ENCODE data around the gene RAF1. TPM values are rescaled to one million over a fixed set of nuclear protein-coding genes. Genes with fewer than 3 reads are reported as not detected.

RAF1 gene
- total and polyA plus RNA-seq, 2 donors (not counting 3 experiments of a cell fraction or from before 2014, with no cell fraction given): 73.8 to 86.2 TPM

GRCh38 chr3:12583280-12583679 is 80.6 kb downstream of the RAF1 start:
- Histone ChIP-seq H2AFZ (ENCODE audit: low read depth, low read length) (no peak overlapping the region), H3K27ac (ENCODE audit: insufficient read depth, low read depth, low read length) (no peak overlapping the region), H3K9me1 (replicated peaks; ENCODE audit: control insufficient read depth, extremely low read depth, insufficient read depth, low read length) (no peaks in the 10 kb centered on the region), H3K36me3 (ENCODE audit: control insufficient read depth in 2 of 2, extremely low read depth in 1 of 2, insufficient read depth in 2 of 2, low read length in 2 of 2) (peaks cover 34 to 37% of the 10 kb centered on the region in 2 experiments), H4K20me1 (replicated peaks; ENCODE audit: control insufficient read depth, extremely low read depth, insufficient read depth, low read length) (no peaks in the 10 kb centered on the region), H3K4me1 (ENCODE audit: control insufficient read depth, extremely low read depth, insufficient read depth, low read length) (peaks cover 12% of the 10 kb centered on the region), H3K79me2 (ENCODE audit: control insufficient read depth, insufficient read depth, low read length) (no peaks in the 10 kb centered on the region), H3K9ac (replicated peaks; ENCODE audit: extremely low read depth, insufficient read depth, low read length) (no peak overlapping the region), H3K27me3 (ENCODE audit: control insufficient read depth in 2 of 2, insufficient read depth in 2 of 2, low read length in 2 of 2) (no peaks in the 10 kb centered on the region), H3K9me3 (replicated peaks; ENCODE audit: control insufficient read depth, insufficient read depth, low read length) (no peaks in the 10 kb centered on the region), H3K4me3 (replicated peaks in 1 of 3; ENCODE audit: insufficient read depth in 1 of 3, low read depth in 1 of 3, low read length in 3 of 3) (no peak overlapping the region), H3K4me2 (ENCODE audit: insufficient read depth, low read length) (no peak overlapping the region)
- FAIRE-seq (no peak), DNase-seq (ENCODE audit: low read depth, low spot score) (no peak)
- TF ChIP-seq CTCF (IDR thresholded peaks at IDR 0.05; ENCODE audit: extremely low read depth in 1 of 2, insufficient read depth in 1 of 2, low read depth in 1 of 2, low read length in 2 of 2) (no peak), GATA2 (IDR thresholded peaks at IDR 0.05; ENCODE audit: insufficient read depth, insufficient read length, low read depth, low read length) (no peak), POLR2A (IDR thresholded peaks at IDR 0.05; ENCODE audit: low read depth, low read length) (no peak), EZH2 (IDR thresholded peaks at IDR 0.05; ENCODE audit: borderline replicate concordance, low read depth, low read length, severe bottlenecking) (no peak), MYC (IDR thresholded peaks at IDR 0.05; ENCODE audit: low read depth, low read length) (no peak), FOS (IDR thresholded peaks at IDR 0.05; ENCODE audit: borderline replicate concordance, insufficient read depth, low read length) (no peak), POLR2AphosphoS5 (IDR thresholded peaks at IDR 0.05; ENCODE audit: insufficient read depth, low read depth, low read length) (no peak), JUN (IDR thresholded peaks at IDR 0.05; ENCODE audit: borderline replicate concordance, insufficient read depth, insufficient read length, low read depth) (no peak), MAX (IDR thresholded peaks at IDR 0.05; ENCODE audit: insufficient read depth, insufficient read length) (no peak)
- intact Hi-C loops (cut with micrococcal nuclease): no loop called here
- POLR2A ChIA-PET: no interaction called here
- CTCF ChIA-PET: no interaction called here
- BruUV-seq (replicated peaks): no TSS peak
- dilution Hi-C loops (cut with MboI; ENCODE audit: extremely low pct_ligation_motif_present, low sequenced_read_pairs): no loop called here

Data from endothelial cell of umbilical vein (primary cell).